Measurements from ENCODE around the gene SLC22A6. TPM values are rescaled to one million over a fixed set of nuclear protein-coding genes. Genes with fewer than 3 reads are reported as not detected.
A peak's percentile ranks its signal among the peaks of the same experiment; 100 is the strongest.
"Not testable (repeated sequence)": the region's sequence is repeated elsewhere in the genome, so short reads cannot be mapped to it uniquely, and the experiment has no call there.

Gene SLC22A6
- total RNA-seq, 1 donor from 2014 or later, result not detected

GRCh38 chr11:62985041-62985750 lies 429 bp upstream of the SLC22A6 start:
- no peak for DNase-seq

GRCh38 chr11:62983536-62984199 lies 1.1 kb downstream of the SLC22A6 start:
- DNase-seq, result no peak

GRCh38 chr11:62981743-62982142 lies 3.0 kb downstream of the SLC22A6 start:
- DNase-seq, result no peak

GRCh38 chr11:62980133-62980760 lies 4.5 kb downstream of the SLC22A6 start:
- peak; percentile 35 for DNase-seq

GRCh38 chr11:62976109-62976508 lies 8.7 kb downstream of the SLC22A6 start:
- no peak for DNase-seq

GRCh38 chr11:62974848-62975522 lies 9.8 kb downstream of the SLC22A6 start:
- peak; percentile 29 for DNase-seq

GRCh38 chr11:62965574-62965973 lies 19.2 kb downstream of the SLC22A6 start:
- no peak for DNase-seq

- no peak for DNase-seq
Observed at GRCh38 chr11:62962391-62962790, 22.4 kb downstream of the SLC22A6 start.

- DNase-seq, result no peak
Observed at GRCh38 chr11:62961017-62961570, 23.7 kb downstream of the SLC22A6 start.

GRCh38 chr11:62959422-62959980 lies 25.3 kb downstream of the SLC22A6 start:
- no peak for DNase-seq

GRCh38 chr11:62958547-62959421 lies 26.0 kb downstream of the SLC22A6 start:
- DNase-seq, result peak; percentile 18

GRCh38 chr11:62957147-62957546 lies 27.6 kb downstream of the SLC22A6 start:
- no peak for DNase-seq

GRCh38 chr11:62954478-62954877 lies 30.3 kb downstream of the SLC22A6 start:
- no peak for DNase-seq

GRCh38 chr11:62953811-62954210 lies 31.0 kb downstream of the SLC22A6 start:
- no peak for DNase-seq

- no peak for DNase-seq
Observed at GRCh38 chr11:62948765-62949320, 35.9 kb downstream of the SLC22A6 start.

- not testable (repeated sequence) for DNase-seq
Observed at GRCh38 chr11:62945538-62945937, 39.2 kb downstream of the SLC22A6 start.

- DNase-seq, result not testable (repeated sequence)
Observed at GRCh38 chr11:62937528-62937927, 47.2 kb downstream of the SLC22A6 start.

GRCh38 chr11:62934496-62934785 lies 50.3 kb downstream of the SLC22A6 start:
- no peak for DNase-seq

- no peak for DNase-seq
Observed at GRCh38 chr11:62933750-62934495, 50.8 kb downstream of the SLC22A6 start.

GRCh38 chr11:62933285-62933684 lies 51.5 kb downstream of the SLC22A6 start:
- no peak for DNase-seq
